ENCODE data around the gene PRR36.

Gene PRR36

DNA sequence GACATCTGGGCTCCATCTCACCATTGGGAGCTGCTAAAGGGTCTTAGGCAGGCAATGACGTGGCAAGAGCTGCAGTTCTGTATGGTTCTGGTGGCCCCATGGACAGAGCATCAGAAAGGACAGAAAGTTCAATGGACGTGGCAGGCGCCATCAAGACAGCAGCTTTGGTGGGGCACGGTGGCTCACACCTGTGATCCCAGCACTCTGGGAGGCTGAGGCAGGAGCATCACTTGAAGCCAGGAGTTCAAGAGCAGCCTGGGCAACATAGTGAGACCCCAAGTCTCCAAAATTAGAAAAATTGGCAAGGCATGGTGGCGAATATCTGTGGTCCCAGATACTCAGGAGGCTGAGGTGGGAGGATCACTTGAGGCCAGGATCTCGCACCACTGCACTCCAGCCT, 34.7 kb downstream of the PRR36 start:
- no peak overlapping the region for H3K4me3 ChIP-seq (ENCODE audit: low read depth, low read length)
- TF ChIP-seq, protein P1, sequence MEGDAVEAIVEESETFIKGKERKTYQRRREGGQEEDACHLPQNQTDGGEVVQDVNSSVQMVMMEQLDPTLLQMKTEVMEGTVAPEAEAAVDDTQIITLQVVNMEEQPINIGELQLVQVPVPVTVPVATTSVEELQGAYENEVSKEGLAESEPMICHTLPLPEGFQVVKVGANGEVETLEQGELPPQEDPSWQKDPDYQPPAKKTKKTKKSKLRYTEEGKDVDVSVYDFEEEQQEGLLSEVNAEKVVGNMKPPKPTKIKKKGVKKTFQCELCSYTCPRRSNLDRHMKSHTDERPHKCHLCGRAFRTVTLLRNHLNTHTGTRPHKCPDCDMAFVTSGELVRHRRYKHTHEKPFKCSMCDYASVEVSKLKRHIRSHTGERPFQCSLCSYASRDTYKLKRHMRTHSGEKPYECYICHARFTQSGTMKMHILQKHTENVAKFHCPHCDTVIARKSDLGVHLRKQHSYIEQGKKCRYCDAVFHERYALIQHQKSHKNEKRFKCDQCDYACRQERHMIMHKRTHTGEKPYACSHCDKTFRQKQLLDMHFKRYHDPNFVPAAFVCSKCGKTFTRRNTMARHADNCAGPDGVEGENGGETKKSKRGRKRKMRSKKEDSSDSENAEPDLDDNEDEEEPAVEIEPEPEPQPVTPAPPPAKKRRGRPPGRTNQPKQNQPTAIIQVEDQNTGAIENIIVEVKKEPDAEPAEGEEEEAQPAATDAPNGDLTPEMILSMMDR (IDR thresholded peaks at IDR 0.05; ENCODE audit: insufficient read depth, low read depth, low read length, missing control alignments): no peak
- no peak for DNase-seq (ENCODE audit: low read depth)

DNA sequence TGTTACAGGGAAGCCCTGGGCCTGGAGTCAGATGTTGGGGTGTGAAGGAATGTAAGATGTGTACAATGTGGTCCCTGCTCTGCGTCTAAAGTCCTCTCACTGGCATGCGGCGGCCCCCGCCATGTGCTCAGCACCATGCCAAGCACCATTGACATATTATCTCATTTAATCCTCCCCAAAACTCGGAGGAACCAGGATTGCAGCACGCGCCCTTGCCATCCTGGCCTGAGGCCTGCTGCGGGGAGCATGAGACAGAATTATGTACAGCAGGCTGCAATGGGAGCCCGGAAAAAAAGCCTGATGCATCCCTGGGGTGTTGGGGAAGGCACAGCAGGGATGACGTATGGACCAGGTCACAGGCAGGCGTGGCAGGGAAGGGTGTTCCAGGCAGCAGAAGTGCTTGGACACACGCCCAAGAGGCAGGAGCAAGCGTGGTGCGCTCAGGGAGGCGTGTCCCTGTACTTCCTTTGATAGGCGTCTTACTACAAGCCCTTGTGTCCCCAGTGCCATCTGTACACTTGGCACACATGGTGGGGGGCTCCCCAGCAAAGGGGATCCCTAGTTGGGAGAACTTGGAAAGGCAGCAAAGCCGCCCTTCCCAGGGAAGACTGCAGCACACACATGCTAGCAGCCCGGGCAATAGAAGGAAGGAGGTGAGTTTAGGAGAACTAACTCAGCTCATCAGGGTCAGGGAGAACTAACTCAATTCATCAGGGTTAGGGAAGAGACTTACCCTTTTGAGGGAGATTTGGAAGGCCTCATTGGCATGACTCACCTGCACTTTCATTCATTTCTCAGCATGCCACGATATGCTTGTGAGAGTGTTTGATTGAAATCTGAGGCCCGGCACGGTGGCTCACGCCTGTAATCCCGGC, 40.7 kb downstream of the PRR36 start:
- DNase-seq (ENCODE audit: low read depth): no peak
- TF ChIP-seq, protein P1 (IDR thresholded peaks at IDR 0.05; ENCODE audit: insufficient read depth, low read depth, low read length, missing control alignments): no peak
- no peak overlapping the region for H3K4me3 ChIP-seq (ENCODE audit: low read depth, low read length)

DNA sequence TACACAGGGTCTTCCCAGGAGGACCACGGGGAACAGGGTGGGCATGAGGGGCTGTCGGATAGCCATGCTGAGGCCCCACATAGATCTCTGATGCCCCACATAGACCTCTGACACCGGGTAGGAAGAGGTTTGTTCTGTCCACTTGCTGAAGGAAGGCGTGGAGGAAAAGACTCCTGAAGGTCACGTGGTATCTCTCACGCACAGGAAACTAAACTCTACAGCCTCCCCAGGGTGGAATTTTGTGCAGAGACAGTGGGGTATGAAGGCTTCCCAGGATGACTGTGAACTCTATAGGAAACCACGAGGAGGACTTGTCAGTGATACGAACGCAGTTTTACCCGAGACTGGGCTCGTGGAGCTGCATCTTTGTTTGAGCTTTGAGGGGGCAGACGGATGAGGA, 41.4 kb downstream of the PRR36 start:
- no peak overlapping the region for H3K4me3 ChIP-seq (ENCODE audit: low read depth, low read length)
- DNase-seq (ENCODE audit: low read depth): no peak
- TF ChIP-seq, protein P1 (IDR thresholded peaks at IDR 0.05; ENCODE audit: insufficient read depth, low read depth, low read length, missing control alignments): no peak

DNA sequence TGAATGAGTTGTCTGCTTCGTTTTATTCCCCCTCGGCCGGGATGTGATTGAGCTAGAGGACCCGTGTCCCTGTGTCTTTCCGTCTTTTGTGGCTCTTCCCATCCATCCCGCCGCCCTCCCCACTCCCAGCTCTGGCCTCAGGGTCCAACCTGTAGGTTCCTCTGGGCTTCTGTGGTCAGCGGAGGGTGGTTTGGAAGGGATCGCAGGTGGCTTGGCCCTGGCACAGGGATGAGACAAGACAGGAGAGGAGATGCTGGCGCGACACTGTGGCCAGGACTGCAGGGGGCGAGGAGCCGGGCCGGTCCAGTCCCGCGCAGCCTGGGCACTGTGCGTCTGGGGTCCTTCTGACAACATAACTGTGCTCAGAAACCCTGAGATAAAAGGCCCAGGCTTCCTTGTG, 42.2 kb downstream of the PRR36 start:
- H3K4me3 ChIP-seq (ENCODE audit: low read depth, low read length): no peak overlapping the region
- no peak for DNase-seq (ENCODE audit: low read depth)
- TF ChIP-seq, protein P1 (IDR thresholded peaks at IDR 0.05; ENCODE audit: insufficient read depth, low read depth, low read length, missing control alignments): no peak

DNA sequence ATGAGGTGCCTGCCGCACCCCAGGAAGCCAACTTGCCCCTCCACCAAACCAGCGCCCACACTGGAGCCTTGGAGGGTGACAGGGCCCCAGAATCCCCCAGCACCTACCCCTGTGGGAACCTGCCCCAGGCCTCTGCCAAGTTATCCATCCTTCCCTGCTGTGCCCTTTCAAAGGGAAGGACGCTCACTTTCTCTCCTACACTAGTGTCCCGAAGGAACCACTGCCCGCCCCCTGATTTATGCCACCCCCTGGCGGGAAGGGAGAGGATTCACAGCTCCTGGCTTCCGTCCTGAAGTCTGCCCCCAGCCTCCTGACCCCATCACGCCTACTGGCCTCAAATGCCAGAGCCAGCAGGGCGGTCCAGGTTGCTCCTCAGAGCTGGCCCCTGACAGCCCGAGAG, 42.7 kb downstream of the PRR36 start:
- no peak overlapping the region for H3K4me3 ChIP-seq (ENCODE audit: low read depth, low read length)
- DNase-seq (ENCODE audit: low read depth): no peak
- TF ChIP-seq, protein P1 (IDR thresholded peaks at IDR 0.05; ENCODE audit: insufficient read depth, low read depth, low read length, missing control alignments): peak; percentile 5

DNA sequence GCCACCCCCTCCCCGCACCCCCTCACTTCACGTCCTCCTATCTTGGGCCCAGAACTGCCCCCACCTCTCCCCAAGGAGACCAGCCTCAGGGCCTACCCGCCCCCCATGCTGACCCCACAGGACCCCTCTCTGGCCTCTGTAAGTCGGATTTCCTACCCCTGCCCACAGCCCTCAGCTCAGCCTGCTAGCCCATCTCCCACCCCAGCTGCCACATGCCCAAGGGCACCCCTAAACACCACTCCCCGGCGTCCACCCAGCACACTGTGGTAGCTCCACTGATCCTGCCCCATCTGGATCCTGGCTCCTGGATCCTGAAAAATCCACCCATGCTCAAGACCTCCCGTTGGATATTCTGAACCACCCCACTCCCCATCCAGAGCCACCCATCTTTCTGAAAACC, 43.4 kb downstream of the PRR36 start:
- no peak for DNase-seq (ENCODE audit: low read depth)
- peak overlapping the region; percentile 59 for H3K4me3 ChIP-seq (ENCODE audit: low read depth, low read length)
- TF ChIP-seq, protein P1 (IDR thresholded peaks at IDR 0.05; ENCODE audit: insufficient read depth, low read depth, low read length, missing control alignments): no peak

Data from GM12865 (cell line).